Loucy (cell line): ENCODE results near the gene CENPP.

Source experiments
- H2AFZ ChIP-seq: fragments of 200-600 bp; sonication (generic); 2 replicates; pipeline ENCODE4 v1.6.0; 2016; ENCODE audit warnings: antibody characterized with exemption, mild to moderate bottlenecking, low read length, moderate library complexity
- H3F3A ChIP-seq: fragments of 200-600 bp; 2 replicates; pipeline ENCODE4 v1.6.0; 2016; ENCODE audit warnings: antibody characterized with exemption, low read depth, mild to moderate bottlenecking
- H3K27me3 ChIP-seq: fragments of 200-600 bp; sonication (generic); 2 replicates; pipeline ENCODE4 v1.6.1; 2014; ENCODE audit warnings: low read length, mild to moderate bottlenecking; ENCODE audit not compliant: insufficient read depth, poor library complexity, severe bottlenecking
- H3K36me3 ChIP-seq: fragments of 200-600 bp; sonication (generic); 2 replicates; pipeline ENCODE4 v1.6.1; 2016; ENCODE audit warnings: low read length; ENCODE audit not compliant: insufficient read depth
- H3K4me1 ChIP-seq: fragments of 200-600 bp; sonication (generic); 2 replicates; pipeline ENCODE4 v1.5.1; 2014; ENCODE audit warnings: low read length, mild to moderate bottlenecking; ENCODE audit not compliant: insufficient read depth, poor library complexity, severe bottlenecking
- H3K4me2 ChIP-seq: fragments of 200-600 bp; sonication (generic); 2 replicates; pipeline ENCODE4 v1.6.0; 2014; ENCODE audit warnings: antibody characterized with exemption, low read length, low read depth, mild to moderate bottlenecking; ENCODE audit not compliant: poor library complexity, severe bottlenecking
- H3K4me3 ChIP-seq: fragments of 200-600 bp; sonication (generic); 2 replicates; pipeline ENCODE4 v1.5.1; 2014; ENCODE audit warnings: low read length, mild to moderate bottlenecking, mixed read lengths; ENCODE audit not compliant: poor library complexity, severe bottlenecking
- H3K79me2 ChIP-seq: fragments of 200-600 bp; sonication (generic); 2 replicates; pipeline ENCODE4 v1.6.1; 2014; ENCODE audit warnings: low read length; ENCODE audit not compliant: insufficient read depth
- H3K9ac ChIP-seq: fragments of 200-600 bp; sonication (generic); 2 replicates; pipeline ENCODE4 v1.6.0; 2014; ENCODE audit warnings: mild to moderate bottlenecking, low read depth, low read length, moderate library complexity; ENCODE audit not compliant: poor library complexity, severe bottlenecking
- H3K9me2 ChIP-seq: fragments of 200-600 bp; sonication (generic); replicated peaks from 2 replicates; pipeline ENCODE4 v1.6.1; 2016; ENCODE audit warnings: low read depth, low read length, mixed read lengths
- H3K9me3 ChIP-seq: fragments of 200-600 bp; sonication (generic); 2 replicates; pipeline ENCODE4 v1.6.1; 2014; ENCODE audit warnings: mild to moderate bottlenecking, antibody characterized with exemption, low read length, low read depth; ENCODE audit not compliant: insufficient read depth
- H4K20me1 ChIP-seq: fragments of 200-600 bp; sonication (generic); 2 replicates; pipeline ENCODE4 v1.6.0; 2014; ENCODE audit warnings: antibody characterized with exemption, low read length, mild to moderate bottlenecking; ENCODE audit not compliant: insufficient read depth, poor library complexity, severe bottlenecking
- CTCF ChIP-seq: fragments of 200-600 bp; sonication (generic); conservative IDR thresholded peaks from 2 replicates; pipeline ENCODE4 v1.5.1; 2014; ENCODE audit warnings: mild to moderate bottlenecking, antibody characterized with exemption, low read length
- EZH2phosphoT487 ChIP-seq: fragments of 200-600 bp; IDR thresholded peaks from 2 replicates; pipeline ENCODE4 v1.6.1; 2018; ENCODE audit warnings: antibody characterized with exemption, mild to moderate bottlenecking, moderate library complexity, borderline replicate concordance

The CENPP gene

DNA sequence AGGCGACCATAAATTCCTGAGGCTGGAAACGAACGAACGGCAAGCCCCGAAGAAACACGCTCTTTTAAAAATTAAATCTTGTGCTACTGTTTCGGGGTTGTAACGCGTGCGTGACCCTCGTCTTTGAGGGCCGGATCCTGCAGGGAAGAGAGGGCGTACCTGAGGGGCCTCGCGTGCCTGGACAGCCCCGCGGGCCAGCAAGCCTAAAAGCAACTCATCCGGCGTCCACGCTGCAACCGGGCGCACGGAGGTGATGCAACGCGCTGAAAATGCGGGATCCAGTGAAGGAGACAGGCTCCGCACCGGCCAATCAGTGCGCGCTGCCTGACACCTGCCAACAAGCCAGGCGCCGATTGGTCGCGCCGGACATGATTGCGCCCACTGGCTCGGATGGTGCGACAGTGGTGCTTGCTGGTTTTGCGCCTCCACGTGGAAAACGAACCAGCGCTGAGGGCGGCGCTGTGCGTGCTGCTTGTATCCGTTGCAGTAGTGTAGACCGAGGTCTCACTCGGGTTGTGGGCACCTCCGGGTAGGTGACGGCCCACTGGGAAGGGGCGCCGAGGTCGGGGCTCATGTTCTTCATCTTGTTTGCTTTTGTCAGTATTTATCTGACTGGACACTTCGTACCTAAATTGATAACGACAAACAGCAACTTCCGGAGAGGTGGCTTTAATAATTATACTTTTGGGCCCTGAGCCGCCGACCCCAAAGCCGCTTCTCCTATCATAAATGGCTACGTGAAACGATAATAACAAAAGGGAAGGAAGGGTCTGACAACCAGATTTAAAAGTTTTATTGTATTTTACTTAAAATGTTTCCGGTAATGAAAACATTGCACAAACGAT lies 32.1 kb upstream of the CENPP start, which contains the start of gene IARS1:
Gene IARS1, minus strand, starts transcription at position 246 of the 845 bp plus-strand sequence. CDS start 4,278 bp downstream, outside the sequence.
- TF ChIP-seq EZH2phosphoT487 = no peak
- TF ChIP-seq CTCF = peak; percentile 39
- H3K27me3 ChIP-seq = no peaks in the 10 kb centered on the region
- peak within 1 kb of the TSS; percentile 94 for H3K4me3 ChIP-seq
- H3K9ac ChIP-seq = peak within 1 kb of the TSS; percentile 95
- no peaks in the 10 kb centered on the region for H3K9me2 ChIP-seq
- H3K79me2 ChIP-seq = peaks cover 61% of the 10 kb centered on the region
- no peaks in the 10 kb centered on the region for H3K9me3 ChIP-seq
- peaks cover 45% of the 10 kb centered on the region for H3K4me1 ChIP-seq
- peak within 1 kb of the TSS; percentile 87 for H3K4me2 ChIP-seq
- peaks cover 36% of the 10 kb centered on the region for H4K20me1 ChIP-seq
- peak within 1 kb of the TSS; percentile 92 for H2AFZ ChIP-seq
- peaks cover 7% of the 10 kb centered on the region; the same call in 1 of the 2 replicates for H3F3A ChIP-seq
- peaks cover 24% of the 10 kb centered on the region for H3K36me3 ChIP-seq

DNA sequence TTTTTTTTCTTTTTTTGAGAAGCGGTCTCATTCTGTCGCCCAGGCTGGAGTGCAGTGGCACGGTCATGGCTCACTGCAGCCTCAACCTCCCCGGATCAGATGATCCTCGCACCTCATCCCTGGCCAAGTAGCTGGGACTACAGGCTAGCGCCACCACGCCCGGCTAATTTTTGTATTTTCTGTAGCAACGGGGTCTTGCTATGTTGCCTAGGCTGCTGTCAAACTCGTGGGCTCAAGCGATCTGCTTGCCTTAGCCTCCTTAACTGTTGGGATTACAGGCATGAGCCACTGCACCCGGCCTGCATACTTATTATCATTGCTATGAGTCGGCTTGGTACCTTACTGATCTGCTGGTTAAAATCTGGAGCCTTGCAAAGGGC lies 31.5 kb upstream of the CENPP start:
- no peak for TF ChIP-seq CTCF
- TF ChIP-seq EZH2phosphoT487 = no peak
- peaks cover 7% of the 10 kb centered on the region; the same call in 1 of the 2 replicates for H3F3A ChIP-seq
- H3K9me3 ChIP-seq = no peaks in the 10 kb centered on the region
- H3K36me3 ChIP-seq = peaks cover 28% of the 10 kb centered on the region
- peaks cover 32% of the 10 kb centered on the region for H4K20me1 ChIP-seq
- peaks cover 55% of the 10 kb centered on the region for H3K79me2 ChIP-seq
- H3K4me2 ChIP-seq = peak overlapping the region; percentile 86
- H3K9ac ChIP-seq = peak overlapping the region; percentile 95
- H2AFZ ChIP-seq = peak overlapping the region; percentile 91
- no peaks in the 10 kb centered on the region for H3K9me2 ChIP-seq
- no peaks in the 10 kb centered on the region for H3K27me3 ChIP-seq
- H3K4me1 ChIP-seq = peaks cover 45% of the 10 kb centered on the region
- peak overlapping the region; percentile 94 for H3K4me3 ChIP-seq

- peak overlapping the region; percentile 94 for H3K4me3 ChIP-seq
- H3K79me2 ChIP-seq = peaks cover 45% of the 10 kb centered on the region
- no peaks in the 10 kb centered on the region for H3K9me3 ChIP-seq
- peaks cover 7% of the 10 kb centered on the region; the same call in 1 of the 2 replicates for H3F3A ChIP-seq
- H3K27me3 ChIP-seq = no peaks in the 10 kb centered on the region
- H4K20me1 ChIP-seq = peaks cover 23% of the 10 kb centered on the region
- no peaks in the 10 kb centered on the region for H3K9me2 ChIP-seq
- peaks cover 33% of the 10 kb centered on the region for H3K36me3 ChIP-seq
- peak overlapping the region; percentile 95 for H3K9ac ChIP-seq
- TF ChIP-seq CTCF = no peak
- no peak for TF ChIP-seq EZH2phosphoT487
- peaks cover 41% of the 10 kb centered on the region for H3K4me1 ChIP-seq
- no peak overlapping the region for H2AFZ ChIP-seq
- peak overlapping the region; percentile 86 for H3K4me2 ChIP-seq
These were observed 30.4 kb upstream of the CENPP start for GRCh38 chr9:92295240-92295790.
